NT2/D1 (cell line): ENCODE measurements around the gene RAB28.

ENCODE experiments used
- DNase-seq: peaks from one replicate; pipeline ENCODE4 v3.0.0-alpha.2; 2011; ENCODE audit warnings: low read depth, low spot score
- H3K27me3 ChIP-seq: 2 replicates; pipeline ENCODE4 v1.6.0; 2011; ENCODE audit warnings: mild to moderate bottlenecking; ENCODE audit not compliant: insufficient read length, insufficient read depth
- H3K36me3 ChIP-seq: 2 replicates; pipeline ENCODE4 v1.6.1; 2011; ENCODE audit warnings: mild to moderate bottlenecking, low read length, mixed read lengths; ENCODE audit not compliant: insufficient read depth, insufficient read length
- H3K4me1 ChIP-seq: 2 replicates; pipeline ENCODE4 v1.5.1; 2011; ENCODE audit not compliant: insufficient read depth, insufficient read length
- H3K4me3 ChIP-seq: 2 replicates; pipeline ENCODE4 v1.5.1; 2011; ENCODE audit warnings: low read depth; ENCODE audit not compliant: insufficient read length
- H3K9ac ChIP-seq: 2 replicates; pipeline ENCODE4 v1.6.0; 2011; ENCODE audit warnings: low read depth; ENCODE audit not compliant: insufficient read length
- H3K9me3 ChIP-seq: 2 replicates; pipeline ENCODE4 v1.5.1; 2011; ENCODE audit warnings: mild to moderate bottlenecking, low read length; ENCODE audit not compliant: insufficient read depth
- SUZ12 ChIP-seq: IDR thresholded peaks from 2 replicates; pipeline ENCODE4 v1.6.1; 2011; ENCODE audit not compliant: insufficient read length, insufficient read depth; ENCODE audit errors: extremely low read depth
- YY1 ChIP-seq: IDR thresholded peaks from 2 replicates; pipeline ENCODE4 v1.6.1; 2011; ENCODE audit not compliant: insufficient read length, insufficient read depth
- ZNF274 ChIP-seq: IDR thresholded peaks from 2 replicates; pipeline ENCODE4 v1.6.1; 2011; ENCODE audit warnings: mild to moderate bottlenecking, low read depth, low read length

Gene RAB28

GRCh38 chr4:13527192-13527980 lies 43.2 kb upstream of the RAB28 start:
- Histone ChIP-seq H3K4me1 (no peaks in the 10 kb centered on the region), H3K36me3 (peaks cover 20% of the 10 kb centered on the region), H3K9me3 (peaks cover 16% of the 10 kb centered on the region; the same call in 1 of the 2 replicates), H3K27me3 (no peaks in the 10 kb centered on the region), H3K4me3 (no peak overlapping the region), H3K9ac (no peak overlapping the region)
- no peak for DNase-seq
- TF ChIP-seq YY1: no peak
- TF ChIP-seq SUZ12: no peak
- no peak for TF ChIP-seq ZNF274

- Histone ChIP-seq H3K9ac (no peak overlapping the region), H3K4me1 (no peaks in the 10 kb centered on the region), H3K36me3 (peaks cover 20% of the 10 kb centered on the region), H3K27me3 (no peaks in the 10 kb centered on the region), H3K9me3 (peaks cover 16% of the 10 kb centered on the region; the same call in 1 of the 2 replicates), H3K4me3 (no peak overlapping the region)
- TF ChIP-seq ZNF274 (no peak), SUZ12 (no peak), YY1 (no peak)
- DNase-seq: no peak
Measured at GRCh38 chr4:13526658-13527057, 42.5 kb upstream of the RAB28 start.

GRCh38 chr4:13525606-13526281 lies 41.6 kb upstream of the RAB28 start:
- no peak overlapping the region for H3K4me3 ChIP-seq
- TF ChIP-seq ZNF274: no peak
- no peak for TF ChIP-seq SUZ12
- no peak for TF ChIP-seq YY1

GRCh38 chr4:13524504-13525243 lies 40.5 kb upstream of the RAB28 start:
- TF ChIP-seq ZNF274 (no peak), SUZ12 (no peak), YY1 (no peak)
- Histone ChIP-seq H3K9ac (no peak overlapping the region), H3K4me3 (no peak overlapping the region), H3K9me3 (peaks cover 16% of the 10 kb centered on the region; the same call in 1 of the 2 replicates), H3K36me3 (peaks cover 20% of the 10 kb centered on the region), H3K27me3 (no peaks in the 10 kb centered on the region), H3K4me1 (no peaks in the 10 kb centered on the region)
- no peak for DNase-seq

More at GRCh38 chr4:13525606-13526281, 41.6 kb upstream of the RAB28 start:
- no peaks in the 10 kb centered on the region for H3K27me3 ChIP-seq
- peaks cover 16% of the 10 kb centered on the region; the same call in 1 of the 2 replicates for H3K9me3 ChIP-seq
- DNase-seq: no peak
- peaks cover 20% of the 10 kb centered on the region for H3K36me3 ChIP-seq
- no peaks in the 10 kb centered on the region for H3K4me1 ChIP-seq
- no peak overlapping the region for H3K9ac ChIP-seq

- no peak for DNase-seq
- Histone ChIP-seq H3K4me1 (no peaks in the 10 kb centered on the region), H3K9ac (no peak overlapping the region), H3K9me3 (peaks cover 16% of the 10 kb centered on the region; the same call in 1 of the 2 replicates), H3K4me3 (no peak overlapping the region), H3K27me3 (no peaks in the 10 kb centered on the region), H3K36me3 (peaks cover 20% of the 10 kb centered on the region)
- TF ChIP-seq SUZ12 (no peak), YY1 (no peak), ZNF274 (no peak)
Measured at GRCh38 chr4:13523591-13524503, 39.7 kb upstream of the RAB28 start.

- Histone ChIP-seq H3K4me3 (no peak overlapping the region), H3K27me3 (no peaks in the 10 kb centered on the region), H3K9me3 (peaks cover 16% of the 10 kb centered on the region; the same call in 1 of the 2 replicates), H3K36me3 (peaks cover 20% of the 10 kb centered on the region), H3K4me1 (no peaks in the 10 kb centered on the region), H3K9ac (no peak overlapping the region)
- TF ChIP-seq SUZ12 (no peak), YY1 (no peak), ZNF274 (no peak)
- DNase-seq: no peak
Measured at GRCh38 chr4:13523105-13523477, 39.0 kb upstream of the RAB28 start.
